Measurements from ENCODE around the gene EZH2.

The EZH2 gene

GRCh38 chr7:148856891-148857290, 27.2 kb downstream of the EZH2 start:
- no peak for DNase-seq (ENCODE audit: low read depth in 2 of 2)

GRCh38 chr7:148856578-148856881, 27.6 kb downstream of the EZH2 start:
- no peak for DNase-seq (ENCODE audit: low read depth in 2 of 2)

GRCh38 chr7:148854983-148855382, 29.1 kb downstream of the EZH2 start:
- no peak for DNase-seq (ENCODE audit: low read depth in 2 of 2)

GRCh38 chr7:148852272-148852671, 31.8 kb downstream of the EZH2 start:
- no peak for DNase-seq (ENCODE audit: low read depth in 2 of 2)

GRCh38 chr7:148850564-148850963, 33.5 kb downstream of the EZH2 start:
- no peak for DNase-seq (ENCODE audit: low read depth in 2 of 2)

- DNase-seq (ENCODE audit: low read depth in 2 of 2), result no peak
These were observed 34.5 kb downstream of the EZH2 start for GRCh38 chr7:148849393-148850098.

- no peak for DNase-seq (ENCODE audit: low read depth in 2 of 2)
These were observed 36.0 kb downstream of the EZH2 start for GRCh38 chr7:148847815-148848734.

- DNase-seq (ENCODE audit: low read depth in 2 of 2), result no peak
These were observed 45.2 kb downstream of the EZH2 start for GRCh38 chr7:148838905-148839304.

GRCh38 chr7:148835854-148836253, 48.2 kb downstream of the EZH2 start:
- DNase-seq (ENCODE audit: low read depth in 2 of 2), result no peak

GRCh38 chr7:148834605-148835004, 49.5 kb downstream of the EZH2 start:
- no peak for DNase-seq (ENCODE audit: low read depth in 2 of 2)

- no peak for DNase-seq (ENCODE audit: low read depth in 2 of 2)
These were observed 52.3 kb downstream of the EZH2 start for GRCh38 chr7:148831782-148832181.

- DNase-seq (ENCODE audit: low read depth in 2 of 2), result no peak
These were observed 53.0 kb downstream of the EZH2 start for GRCh38 chr7:148830897-148831692.

- no peak for DNase-seq (ENCODE audit: low read depth in 2 of 2)
These were observed 55.1 kb downstream of the EZH2 start for GRCh38 chr7:148828965-148829364.

GRCh38 chr7:148825338-148825737, 58.8 kb downstream of the EZH2 start:
- DNase-seq (ENCODE audit: low read depth in 2 of 2), result no peak

GRCh38 chr7:148824864-148825263, 59.2 kb downstream of the EZH2 start:
- DNase-seq (ENCODE audit: low read depth in 2 of 2), result no peak

GRCh38 chr7:148821422-148821821, 62.7 kb downstream of the EZH2 start:
- DNase-seq (ENCODE audit: low read depth in 2 of 2), result no peak

GRCh38 chr7:148819697-148820360, 64.3 kb downstream of the EZH2 start:
- DNase-seq (ENCODE audit: low read depth in 2 of 2), result no peak

- no peak for DNase-seq (ENCODE audit: low read depth in 2 of 2)
These were observed 68.5 kb downstream of the EZH2 start for GRCh38 chr7:148815612-148816011.

GRCh38 chr7:148814922-148815559, 69.0 kb downstream of the EZH2 start:
- DNase-seq (ENCODE audit: low read depth in 2 of 2), result no peak

GRCh38 chr7:148813890-148814289, 70.2 kb downstream of the EZH2 start:
- DNase-seq (ENCODE audit: low read depth in 2 of 2), result no peak

GRCh38 chr7:148811892-148812291, 72.2 kb downstream of the EZH2 start:
- DNase-seq (ENCODE audit: low read depth in 2 of 2), result no peak
